Stimulated activated CD8-positive, alpha-beta memory T cell treated with anti-CD3 and anti-CD28 coated beads, Interleukin-7, amount 100 ng/mL, for 1 hour (primary cell): ENCODE data around the gene EPHA2.

Experiments
- DNase-seq, 2 donors: peaks; one replicate each; pipeline ENCODE4 v3.0.0-alpha.2; 2020; ENCODE audit warnings: low read depth in 2 of 2

The EPHA2 gene

GRCh38 chr1:16149702-16150488 is 6.0 kb downstream of the EPHA2 start:
- no peak for DNase-seq

GRCh38 chr1:16149146-16149545 is 6.7 kb downstream of the EPHA2 start:
- DNase-seq = no peak

- no peak for DNase-seq
These were observed 7.4 kb downstream of the EPHA2 start for GRCh38 chr1:16148329-16149092.

GRCh38 chr1:16147156-16147926 is 8.5 kb downstream of the EPHA2 start:
- no peak for DNase-seq

- no peak for DNase-seq
These were observed 9.4 kb downstream of the EPHA2 start for GRCh38 chr1:16146279-16147155.

- no peak for DNase-seq
These were observed 10.1 kb downstream of the EPHA2 start for GRCh38 chr1:16145662-16146278.

- no peak for DNase-seq
These were observed 10.7 kb downstream of the EPHA2 start for GRCh38 chr1:16145030-16145661.

- DNase-seq = no peak
These were observed 11.4 kb downstream of the EPHA2 start for GRCh38 chr1:16144325-16145029.

GRCh38 chr1:16143566-16144324 is 12.1 kb downstream of the EPHA2 start:
- no peak for DNase-seq

- DNase-seq = no peak
These were observed 12.8 kb downstream of the EPHA2 start for GRCh38 chr1:16143005-16143565.

GRCh38 chr1:16142383-16142995 is 13.4 kb downstream of the EPHA2 start:
- no peak for DNase-seq

GRCh38 chr1:16141573-16142336 is 14.1 kb downstream of the EPHA2 start:
- DNase-seq = no peak

- DNase-seq = no peak
These were observed 15.7 kb downstream of the EPHA2 start for GRCh38 chr1:16140068-16140596.

- no peak for DNase-seq
These were observed 16.4 kb downstream of the EPHA2 start for GRCh38 chr1:16139473-16139962.

- no peak for DNase-seq
These were observed 17.1 kb downstream of the EPHA2 start for GRCh38 chr1:16138772-16139221.

GRCh38 chr1:16137890-16138467 is 17.9 kb downstream of the EPHA2 start:
- DNase-seq = no peak

- no peak for DNase-seq
These were observed 20.4 kb downstream of the EPHA2 start for GRCh38 chr1:16135501-16135900.
